ENCODE measurements around the gene RHEB.

The RHEB gene

DNA sequence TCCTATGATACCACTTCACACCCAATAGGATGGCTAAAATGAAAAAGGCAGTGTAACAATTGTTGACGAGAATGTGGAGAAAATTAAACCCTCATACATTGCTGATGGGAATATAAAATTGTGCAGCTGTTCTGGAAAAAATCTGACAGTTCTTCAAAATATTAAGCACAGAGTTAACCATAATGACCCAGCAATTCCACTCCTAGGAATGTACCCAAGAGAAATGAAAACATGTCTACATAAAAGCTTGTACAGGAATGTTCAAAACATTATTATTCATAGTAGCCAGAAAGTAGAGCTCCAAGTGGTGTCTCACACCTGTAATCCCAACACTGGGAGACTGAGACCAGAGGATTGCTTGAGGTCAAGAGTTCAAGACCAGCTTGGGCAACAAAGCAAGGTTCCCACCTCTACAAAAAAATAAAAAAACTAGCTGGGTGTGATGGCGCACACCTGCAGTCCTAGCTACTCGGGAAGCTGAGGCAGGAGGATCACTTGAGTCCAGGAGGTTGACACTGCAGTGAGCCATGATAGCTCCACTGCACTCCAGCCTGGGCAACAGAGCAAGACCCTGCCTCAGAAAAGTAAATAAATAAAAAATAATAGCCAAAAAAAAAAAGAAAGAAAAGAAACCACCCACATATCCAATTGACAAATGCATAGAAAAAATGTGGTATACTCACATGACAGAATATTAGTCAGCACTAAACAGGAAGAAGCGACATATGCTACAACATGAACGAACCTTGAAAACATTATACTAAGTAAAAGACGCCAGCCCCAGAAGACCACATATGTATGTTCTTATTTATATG lies 5.0 kb downstream of the RHEB start:
- Histone ChIP-seq H3K4me3 (no peak overlapping the region), H3K27ac (no peak overlapping the region)
- no peak for DNase-seq (ENCODE audit: low spot score)
- no peak for TF ChIP-seq CTCF (IDR thresholded peaks at IDR 0.05)

DNA sequence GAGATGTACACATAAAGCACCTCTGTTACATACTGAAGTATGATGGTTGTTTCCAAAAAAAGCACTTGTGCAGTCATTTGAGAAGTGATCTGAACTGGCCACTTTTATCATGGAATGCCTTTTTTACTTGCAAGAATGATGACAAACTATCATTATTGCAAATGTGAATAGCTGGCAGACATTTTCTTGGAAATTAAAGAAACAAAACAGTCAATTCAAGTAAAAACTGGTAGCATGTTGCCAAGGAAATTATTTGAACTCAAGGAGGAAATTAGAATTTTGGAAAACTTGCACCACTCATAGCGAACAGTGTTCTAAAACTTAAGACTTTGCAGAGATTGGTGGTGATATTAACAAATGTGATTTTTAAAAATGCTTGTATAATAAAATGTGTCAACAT lies 6.6 kb downstream of the RHEB start:
- no peak overlapping the region for H3K4me3 ChIP-seq
- DNase-seq (ENCODE audit: low spot score) = no peak
- peak overlapping the region in 1 of 2 donors; percentile 10 for H3K27ac ChIP-seq
- TF ChIP-seq CTCF (IDR thresholded peaks at IDR 0.05) = no peak

DNA sequence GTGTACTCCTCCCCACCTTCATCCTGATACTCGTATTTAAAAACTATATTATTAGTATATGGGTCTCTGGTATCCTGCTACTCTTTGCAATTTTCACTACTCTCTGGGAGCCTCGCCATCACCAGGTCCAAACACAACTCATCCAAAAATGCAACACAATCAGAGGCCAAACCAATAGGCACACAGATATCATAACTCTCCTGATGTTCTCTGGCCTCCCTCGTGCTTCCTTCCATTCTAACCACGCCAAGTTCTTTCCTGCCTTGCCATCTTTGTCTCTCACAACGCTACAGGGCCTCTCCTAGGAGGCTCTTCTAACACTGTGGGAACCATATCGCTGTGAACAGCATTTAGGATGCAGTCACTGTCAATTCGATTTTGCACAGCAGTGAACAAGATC lies 7.3 kb downstream of the RHEB start:
- H3K27ac ChIP-seq = peak overlapping the region in 1 of 2 donors; percentile 10
- H3K4me3 ChIP-seq = no peak overlapping the region
- TF ChIP-seq CTCF (IDR thresholded peaks at IDR 0.05) = no peak
- no peak for DNase-seq (ENCODE audit: low spot score)

DNA sequence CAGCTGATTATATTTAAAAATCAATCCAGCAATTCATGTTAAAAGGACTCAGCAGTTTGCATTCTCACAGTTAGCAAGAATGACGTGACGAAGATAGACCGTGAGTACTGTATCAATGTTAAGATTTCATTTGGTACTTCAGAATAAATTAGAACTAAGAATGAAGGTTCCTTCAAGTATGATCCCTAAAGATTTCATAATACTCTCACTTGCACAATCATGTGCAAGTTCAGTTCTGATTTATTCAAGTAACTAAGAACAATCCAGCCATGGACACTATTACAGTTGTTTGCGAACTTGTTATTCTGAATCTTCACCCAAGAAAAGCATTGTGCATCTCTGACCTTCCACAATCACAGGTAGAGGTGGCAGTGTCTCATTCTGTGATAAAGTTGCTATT lies 7.7 kb downstream of the RHEB start:
- no peak for DNase-seq (ENCODE audit: low spot score)
- TF ChIP-seq CTCF (IDR thresholded peaks at IDR 0.05) = no peak
- H3K27ac ChIP-seq = peak overlapping the region in 1 of 2 donors; percentile 10

GRCh38 chr7:151511270-151511669 lies 8.4 kb downstream of the RHEB start:
- H3K4me3 ChIP-seq = no peak overlapping the region
- no peak for TF ChIP-seq CTCF (IDR thresholded peaks at IDR 0.05)
- no peak for DNase-seq (ENCODE audit: low spot score)
- H3K27ac ChIP-seq = no peak overlapping the region

More for the DNA sequence above, 7.7 kb downstream of the RHEB start:
- H3K4me3 ChIP-seq = no peak overlapping the region

DNA sequence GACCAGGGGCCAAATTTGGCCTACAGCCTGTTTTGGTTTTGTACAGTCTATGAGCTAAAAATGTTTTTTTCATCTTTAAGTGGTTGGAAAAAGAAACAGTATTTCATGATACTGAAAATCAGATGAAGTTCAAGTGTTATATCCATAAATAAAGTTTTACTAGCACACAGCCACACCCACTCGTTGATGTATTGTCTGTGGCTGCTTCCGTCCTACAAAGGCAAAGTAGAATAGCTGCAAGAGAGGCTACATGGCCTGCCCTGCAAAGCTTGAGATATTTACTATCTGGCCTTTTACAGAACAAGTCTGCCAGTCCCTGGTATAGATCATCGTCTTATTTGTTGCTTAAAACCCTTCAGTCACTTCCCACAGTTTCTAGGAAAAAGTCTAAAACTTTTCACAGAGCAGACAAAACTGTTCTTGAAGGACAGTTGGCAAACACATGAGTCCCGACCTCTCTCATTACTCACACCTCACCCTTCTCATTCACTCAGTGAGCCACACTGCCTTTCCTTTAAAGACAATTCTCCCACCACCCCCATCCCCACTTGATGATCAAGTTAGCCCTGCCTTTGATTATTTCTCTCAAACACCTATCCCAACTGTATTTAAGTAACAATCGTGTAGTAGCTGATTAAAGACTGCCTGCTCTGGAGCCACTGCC lies 9.9 kb downstream of the RHEB start:
- no peak for TF ChIP-seq CTCF (IDR thresholded peaks at IDR 0.05)
- DNase-seq (ENCODE audit: low spot score) = no peak
- Histone ChIP-seq H3K27ac (peak overlapping the region in 1 of 2 donors; percentile 73), H3K4me3 (peak overlapping the region; percentile 9)

DNA sequence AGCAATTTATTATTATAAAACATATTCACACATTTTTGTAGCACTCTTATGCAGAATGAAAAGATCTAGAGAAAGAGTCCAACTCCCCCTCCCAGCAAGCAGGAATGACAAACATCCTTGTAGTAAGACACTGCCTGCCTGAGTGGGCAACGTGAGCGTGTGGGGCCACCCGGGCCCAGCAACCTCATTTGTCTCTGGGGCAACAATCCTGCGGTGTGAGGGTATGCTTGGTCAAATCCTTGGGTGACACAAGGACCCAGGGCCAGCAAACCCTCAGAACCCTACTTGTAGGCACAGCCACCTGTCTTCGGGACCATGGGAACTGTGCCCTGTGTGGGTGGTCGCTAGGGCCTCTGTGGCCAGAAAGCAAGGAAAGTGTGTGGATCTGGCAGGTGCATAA lies 10.7 kb downstream of the RHEB start:
- Histone ChIP-seq H3K4me3 (peak overlapping the region; percentile 9), H3K27ac (peak overlapping the region in 1 of 2 donors; percentile 73)
- no peak for DNase-seq (ENCODE audit: low spot score)
- no peak for TF ChIP-seq CTCF (IDR thresholded peaks at IDR 0.05)
